HepG2 (cell line): ENCODE data around the gene MAVS. TPM values are rescaled to one million over a fixed set of nuclear protein-coding genes. Genes with fewer than 3 reads are reported as not detected.

Experiments used
- AKNA ChIP-seq: sonication (generic); formaldehyde crosslinking; IDR thresholded peaks from 2 replicates; pipeline ENCODE4 v1.4.0; 2020; ENCODE audit warnings: missing genetic modification reagents, borderline replicate concordance
- CREB3 ChIP-seq: sonication (generic); formaldehyde crosslinking; IDR thresholded peaks from 2 replicates; pipeline ENCODE4 v1.5.0; 2020; ENCODE audit warnings: missing genetic modification reagents
- DZIP1 ChIP-seq: sonication (generic); formaldehyde crosslinking; IDR thresholded peaks from 2 replicates; pipeline ENCODE4 v1.5.0; 2020; ENCODE audit warnings: mild to moderate bottlenecking, missing genetic modification reagents
- MXI1 ChIP-seq: IDR thresholded peaks from 3 replicates; pipeline ENCODE4 v1.6.1; 2012; ENCODE audit warnings: low read depth, low read length, inconsistent platforms, borderline replicate concordance
- RFX1 ChIP-seq: fragments of 450-650 bp; IDR thresholded peaks from 2 replicates; pipeline ENCODE4 v1.6.1; 2017
- SIN3A ChIP-seq: IDR thresholded peaks from 2 replicates; pipeline ENCODE4 v1.6.1; 2011; ENCODE audit warnings: low read depth, mild to moderate bottlenecking, control low read depth, low read length, borderline replicate concordance
- SKIL ChIP-seq: sonication (generic); formaldehyde crosslinking; IDR thresholded peaks from 2 replicates; pipeline ENCODE4 v1.8.0; 2022; ENCODE audit warnings: missing genetic modification reagents, mild to moderate bottlenecking, moderate library complexity, borderline replicate concordance
- SP2 ChIP-seq: sonication (generic); formaldehyde crosslinking; IDR thresholded peaks from 2 replicates; pipeline ENCODE4 v1.5.1; 2020; ENCODE audit warnings: mild to moderate bottlenecking, missing genetic modification reagents
- SP4 ChIP-seq: sonication (generic); formaldehyde crosslinking; IDR thresholded peaks from 2 replicates; pipeline ENCODE4 v1.8.1; 2023; ENCODE audit warnings: mild to moderate bottlenecking, missing genetic modification reagents
- ZNF280B ChIP-seq: sonication (generic); formaldehyde crosslinking; IDR thresholded peaks from 2 replicates; pipeline ENCODE4 v1.5.0; 2020; ENCODE audit warnings: missing genetic modification reagents, mild to moderate bottlenecking, borderline replicate concordance
- ZNF350 ChIP-seq: sonication (generic); formaldehyde crosslinking; IDR thresholded peaks from 2 replicates; pipeline ENCODE4 v1.4.0; 2020; ENCODE audit warnings: mild to moderate bottlenecking, low read depth, missing genetic modification reagents, borderline replicate concordance
- ZNF451 ChIP-seq: sonication (generic); formaldehyde crosslinking; IDR thresholded peaks from 2 replicates; pipeline ENCODE4 v1.5.0; 2020; ENCODE audit warnings: mild to moderate bottlenecking, missing genetic modification reagents
- ZNF552 ChIP-seq: sonication (generic); formaldehyde crosslinking; IDR thresholded peaks from 2 replicates; pipeline ENCODE4 v1.9.0; 2022; ENCODE audit warnings: missing genetic modification reagents, mild to moderate bottlenecking, borderline replicate concordance
- ZNF577 ChIP-seq: sonication (generic); formaldehyde crosslinking; IDR thresholded peaks from 2 replicates; pipeline ENCODE4 v1.4.0; 2020; ENCODE audit warnings: mild to moderate bottlenecking, low read depth, missing genetic modification reagents, borderline replicate concordance
- ZNF891 ChIP-seq: sonication (generic); formaldehyde crosslinking; IDR thresholded peaks from 2 replicates; pipeline ENCODE4 v1.5.0; 2020; ENCODE audit warnings: mild to moderate bottlenecking, missing genetic modification reagents
- polyA plus RNA-seq, 8 experiments: library from polyadenylated mRNA; depleted of rRNA in 3 of 8; stranded (reverse) in 7 of 8; unstranded in 1 of 8; fragments of >200 nt; fragmentation: Illumina TruSeq in 4 of 8; extraction: Trizol in 4 of 8; gene quantifications; 2 replicates each; pipeline versions ENCODE4 v1.2.1 to v1.2.3, GENCODE V29; 2011 to 2016; ENCODE audit warnings: low read depth in 4 of 8, missing spikeins in 1 of 8, mixed read lengths in 1 of 8; ENCODE audit not compliant: insufficient read depth in 1 of 8
- total RNA-seq, 5 experiments: library from RNA; depleted of rRNA; stranded (reverse); fragments of >200 nt; fragmentation: Illumina TruSeq; extraction: Trizol; gene quantifications; 2 replicates each; pipeline ENCODE4 v1.2.3, GENCODE V29; 2016; ENCODE audit warnings: low read depth in 1 of 5

The MAVS gene
- total and polyA plus RNA-seq, 2 of the 13 experiments (the other 11 are each of a cell fraction or from before 2014, with no cell fraction given) = 27.3 to 36.6 TPM

- TF ChIP-seq ZNF350 = 0 out of 2 replicates have a peak, but pooled peaks have one; percentile 80
- peak; percentile 91; the same call in 1 of the 2 replicates for TF ChIP-seq ZNF280B (CRISPR knock-in tag)
- TF ChIP-seq DZIP1 (CRISPR knock-in tag) = peak; percentile 97
- peak; percentile 98 for TF ChIP-seq ZNF451 (CRISPR knock-in tag)
- TF ChIP-seq SP4 (CRISPR knock-in tag) = peak; percentile 91
- TF ChIP-seq SIN3A = peak; percentile 84; the same call in 1 of the 2 replicates
- peak; percentile 82 for TF ChIP-seq SP2 (CRISPR knock-in tag)
- TF ChIP-seq ZNF552 (CRISPR knock-in tag) = peak; percentile 91
- no peak; the same call in none of the 2 replicates for TF ChIP-seq AKNA
- no peak for TF ChIP-seq RFX1
- 0 out of 2 replicates have a peak, but pooled peaks have one; percentile 67 for TF ChIP-seq SKIL (CRISPR knock-in tag)
- TF ChIP-seq ZNF891 (CRISPR knock-in tag) = peak; percentile 97
- TF ChIP-seq CREB3 = 0 out of 2 replicates have a peak, but pooled peaks have one; percentile 27
- TF ChIP-seq MXI1 = peak; percentile 78
- 0 out of 2 replicates have a peak, but pooled peaks have one; percentile 34 for TF ChIP-seq ZNF577 (CRISPR knock-in tag)
Measured at GRCh38 chr20:3846740-3847428, at the start of gene MAVS (continued).
